DMS 273 treated with DMSO at 0.1 percent for 48 hours (cell line): ENCODE measurements around the gene SF1.
"Not testable (repeated sequence)": the region's sequence is repeated elsewhere in the genome, so short reads cannot be mapped to it uniquely, and the experiment has no call there.

Source experiments
- DNase-seq: peaks from one replicate; lab custom pipeline; 2025; lab: John Stamatoyannopoulos, UW

The SF1 gene

GRCh38 chr11:64778473-64779298 lies at the start of gene SF1:
Gene SF1, minus strand, starts transcription at chr11:64778542. Its CDS starts 150 bp downstream, at chr11:64778392.
- peak; percentile 99 for DNase-seq

DNA sequence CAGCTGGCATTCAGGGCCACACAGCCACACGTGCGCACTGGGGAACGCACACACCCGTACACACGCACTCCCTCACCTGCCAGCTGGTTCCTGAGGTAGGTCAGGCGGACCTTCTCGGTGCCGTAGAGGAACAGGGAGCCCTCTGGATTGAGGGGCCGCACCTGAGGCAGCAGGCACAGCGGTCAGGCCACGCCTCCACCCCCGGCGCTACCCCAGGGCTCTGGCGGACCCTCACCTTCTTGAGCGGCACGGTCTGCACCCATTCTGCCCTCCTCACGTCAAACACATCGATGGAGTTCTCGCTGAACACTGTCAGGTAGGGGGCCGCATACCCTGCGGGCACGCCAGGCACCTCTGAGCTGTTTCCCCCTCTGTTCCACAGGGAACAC lies 49.1 kb upstream of the SF1 start:
- no peak for DNase-seq

- no peak for DNase-seq
Observed at GRCh38 chr11:64826578-64827450, 48.5 kb upstream of the SF1 start.

DNA sequence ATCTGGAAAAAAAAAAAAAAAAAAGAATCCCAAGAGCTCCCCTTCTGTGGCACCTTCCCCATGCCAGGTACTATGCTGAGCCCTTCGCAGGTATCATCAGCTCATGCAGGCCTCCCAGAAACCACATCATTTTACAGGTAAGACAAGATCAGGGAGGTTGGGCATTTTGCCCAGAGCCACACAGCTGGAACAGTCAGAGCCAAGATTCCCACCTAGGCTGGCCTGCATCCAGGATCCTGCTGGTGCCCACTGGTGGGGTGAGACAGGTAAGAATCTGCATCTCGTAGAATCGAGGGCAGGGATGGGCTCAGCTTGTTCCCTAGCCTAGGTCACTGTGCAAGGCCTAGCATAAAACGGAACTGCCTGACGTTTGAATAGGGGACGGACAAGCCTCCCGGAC lies 47.7 kb upstream of the SF1 start:
- DNase-seq = no peak

- DNase-seq = no peak
Observed at GRCh38 chr11:64823568-64824119, 45.3 kb upstream of the SF1 start.

GRCh38 chr11:64817476-64817875 lies 39.1 kb upstream of the SF1 start:
- DNase-seq = no peak

GRCh38 chr11:64815433-64815832 lies 37.1 kb upstream of the SF1 start:
- DNase-seq = not testable (repeated sequence)

DNA sequence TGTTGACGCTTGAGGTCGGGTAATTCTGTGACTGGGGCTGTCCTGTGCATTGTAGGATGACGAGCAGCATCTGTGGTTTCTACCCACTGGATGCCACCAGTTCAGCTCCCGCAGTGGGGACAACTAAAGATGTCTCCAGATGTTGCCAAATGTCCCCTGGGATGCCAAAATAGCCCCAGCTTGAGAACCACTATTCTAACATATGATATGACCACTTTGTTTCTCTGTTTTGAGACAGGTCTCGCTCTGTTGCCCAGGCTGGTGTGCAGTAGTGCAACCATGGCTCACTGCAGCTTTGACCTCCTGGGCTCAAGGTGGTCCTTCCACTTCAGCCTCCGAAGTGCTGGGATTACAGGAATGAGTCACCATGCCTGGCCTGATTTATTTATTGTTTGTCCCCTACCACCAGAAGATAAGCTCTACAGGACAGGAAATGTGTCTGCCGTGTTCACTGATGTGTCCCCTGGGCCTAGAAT lies 36.4 kb upstream of the SF1 start:
- DNase-seq = no peak

DNA sequence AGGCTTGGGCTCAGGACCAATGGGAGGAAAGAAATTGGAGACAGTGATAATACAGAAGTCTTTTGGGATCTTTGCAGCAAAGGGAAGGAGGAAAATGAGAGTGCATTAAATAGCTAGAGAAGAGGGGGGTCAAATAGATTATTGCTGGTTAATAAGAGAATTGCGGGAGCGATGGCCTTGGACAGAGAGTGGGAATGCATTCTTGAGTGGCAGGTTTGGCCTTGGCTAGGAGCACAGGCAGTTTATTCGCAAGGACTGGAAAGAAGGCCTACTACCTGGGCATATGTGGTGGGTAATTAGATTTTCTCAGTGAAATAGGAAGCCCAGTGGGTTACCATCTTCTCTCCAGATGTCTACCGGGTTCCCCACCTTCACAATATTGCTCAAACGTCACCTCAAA lies 35.5 kb upstream of the SF1 start:
- no peak for DNase-seq

DNA sequence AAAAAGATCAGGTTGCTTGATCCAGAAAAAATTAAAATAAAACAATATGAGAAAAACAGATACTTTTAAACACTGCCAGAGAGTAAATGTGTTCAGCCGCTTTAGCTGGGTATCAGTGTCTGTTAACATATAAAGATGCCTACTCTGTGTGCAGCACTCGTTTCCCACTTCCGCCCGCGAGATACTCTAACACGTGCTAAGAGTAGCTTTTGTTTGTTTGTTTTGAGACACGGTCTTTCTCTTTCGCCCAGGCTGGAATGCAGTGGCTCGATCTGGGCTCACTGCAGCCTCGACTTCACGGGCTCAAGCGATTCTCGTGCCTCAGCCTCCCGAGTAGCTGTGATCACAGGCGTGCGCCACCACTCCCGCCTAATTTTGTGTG lies 32.5 kb upstream of the SF1 start:
- DNase-seq = no peak

DNA sequence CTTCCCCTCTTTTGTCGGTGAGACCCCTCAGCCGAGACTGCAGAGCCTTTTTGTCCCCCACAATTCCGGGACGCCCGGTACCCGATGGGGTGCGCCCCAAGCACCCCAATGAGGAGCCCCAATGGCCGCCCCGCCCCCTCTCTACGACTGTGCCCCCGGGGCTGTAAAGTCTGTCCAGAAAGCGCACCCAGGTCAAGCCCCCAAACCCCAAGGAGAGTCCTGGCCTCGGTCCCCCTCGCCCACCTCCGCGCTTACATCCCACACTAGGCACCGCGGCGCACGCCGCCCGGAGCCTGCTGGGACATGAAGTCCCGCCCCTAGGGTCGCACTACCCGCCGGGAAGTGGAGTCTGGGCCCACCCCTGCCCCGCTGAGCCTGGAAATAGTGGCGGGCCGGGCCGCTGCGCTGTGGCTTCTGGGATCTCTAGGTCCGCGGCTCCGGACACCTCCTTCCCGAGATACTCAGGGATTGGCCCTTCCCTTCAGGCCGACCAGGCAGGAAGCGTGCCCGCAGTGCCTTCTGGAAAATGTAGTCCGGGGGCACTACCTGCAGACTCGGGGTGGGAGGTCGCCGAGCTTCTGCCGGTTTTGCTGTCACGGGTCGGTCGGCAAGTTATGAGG lies 32.0 kb upstream of the SF1 start, which contains the start of gene MEN1:
MEN1 (minus strand) TSS at position 281 of the 620 bp plus-strand sequence. CDS start 442 bp downstream, outside the sequence.
- DNase-seq = peak; percentile 76

- no peak for DNase-seq
Observed at GRCh38 chr11:64809781-64810241, 31.5 kb upstream of the SF1 start.

- DNase-seq = no peak
Observed at GRCh38 chr11:64805481-64805880, 27.1 kb upstream of the SF1 start.

DNA sequence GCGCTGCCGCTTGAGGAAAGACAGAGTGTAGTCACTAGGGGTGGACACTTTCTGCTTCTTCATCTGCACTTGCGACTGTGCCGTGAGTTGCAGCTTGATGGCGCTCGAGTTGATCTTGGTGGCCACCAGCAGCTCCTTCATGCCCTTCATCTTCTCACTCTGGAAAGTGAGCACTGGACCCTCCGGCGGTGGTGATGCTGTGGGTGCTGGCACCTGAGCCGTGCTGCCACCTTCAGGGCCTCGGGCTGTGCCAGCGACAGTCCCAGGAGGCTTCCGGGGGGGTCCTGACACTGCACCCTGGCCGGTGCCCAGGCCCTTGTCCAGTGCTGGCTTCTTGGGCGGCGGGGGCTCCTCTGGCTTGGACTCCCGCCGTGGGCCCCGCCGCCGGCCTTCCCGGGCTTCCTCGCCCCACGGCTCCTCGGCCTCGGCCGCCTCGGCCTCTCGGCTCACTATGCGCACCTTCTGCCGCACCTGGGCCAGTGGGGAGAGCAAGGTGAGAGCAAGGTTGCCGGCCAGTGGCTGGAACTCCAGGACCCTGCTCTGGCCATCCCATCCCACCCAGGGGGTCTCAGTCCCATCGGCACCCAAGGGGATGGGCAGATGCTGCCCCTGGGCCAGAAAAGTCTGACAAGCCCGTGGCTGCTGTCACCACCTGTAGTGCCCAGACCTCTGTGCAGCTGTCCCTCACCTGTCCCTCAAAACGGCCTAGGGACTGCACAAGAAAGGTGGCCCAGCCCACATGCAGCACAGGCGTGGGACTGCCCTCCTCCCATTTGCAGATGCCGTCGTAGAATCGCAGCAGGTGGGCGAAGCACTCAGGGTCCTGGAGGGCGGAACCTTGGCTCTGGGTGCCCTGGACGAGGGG lies 26.2 kb upstream of the SF1 start:
- no peak for DNase-seq

GRCh38 chr11:64803846-64804345 lies 25.6 kb upstream of the SF1 start:
- DNase-seq = no peak

- peak; percentile 31 for DNase-seq
Observed at GRCh38 chr11:64803158-64803845, 25.0 kb upstream of the SF1 start, which contains the start of gene MAP4K2. Gene MAP4K2, minus strand, starts transcription at chr11:64803214. Its CDS starts 65 bp downstream, at chr11:64803149.

- no peak for DNase-seq
Observed at GRCh38 chr11:64802370-64803157, 24.2 kb upstream of the SF1 start.

GRCh38 chr11:64801561-64802369 lies 23.4 kb upstream of the SF1 start:
- DNase-seq = no peak

GRCh38 chr11:64801158-64801464 lies 22.8 kb upstream of the SF1 start:
- no peak for DNase-seq
